ENCODE data around the gene TRPM3.

Gene TRPM3

DNA sequence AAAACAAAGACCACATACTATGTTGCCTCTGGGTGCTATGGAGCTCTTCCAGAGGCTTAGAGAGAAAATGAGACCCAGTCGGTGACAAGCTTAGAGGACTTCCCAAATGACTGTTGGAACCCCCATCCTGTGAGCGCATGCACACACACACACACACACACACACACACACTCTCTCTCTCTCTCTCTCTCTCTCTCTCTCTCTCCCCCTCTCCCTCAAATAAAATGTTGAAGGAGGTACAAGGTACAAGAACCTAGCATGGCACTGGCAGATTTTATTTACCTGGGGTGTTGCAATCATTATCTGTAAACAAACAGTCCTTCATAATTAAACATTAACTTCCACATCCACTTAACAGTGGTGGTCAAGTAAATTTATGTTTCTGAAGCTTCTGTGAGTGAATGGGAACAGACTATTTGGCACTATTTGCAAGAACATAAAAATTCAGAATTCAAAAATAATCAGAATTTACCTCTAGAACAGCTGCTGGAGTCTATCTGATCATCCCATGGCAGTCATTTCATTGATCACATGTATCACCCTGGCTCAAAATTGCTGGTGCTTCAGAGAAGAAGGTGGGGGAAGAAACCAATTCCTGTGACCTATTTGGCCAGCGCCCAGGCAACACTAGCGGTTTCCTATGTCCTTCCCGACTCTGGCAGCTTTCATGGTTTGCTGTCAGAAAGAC lies 24.9 kb downstream of the TRPM3 start:
- DNase-seq, result no peak

DNA sequence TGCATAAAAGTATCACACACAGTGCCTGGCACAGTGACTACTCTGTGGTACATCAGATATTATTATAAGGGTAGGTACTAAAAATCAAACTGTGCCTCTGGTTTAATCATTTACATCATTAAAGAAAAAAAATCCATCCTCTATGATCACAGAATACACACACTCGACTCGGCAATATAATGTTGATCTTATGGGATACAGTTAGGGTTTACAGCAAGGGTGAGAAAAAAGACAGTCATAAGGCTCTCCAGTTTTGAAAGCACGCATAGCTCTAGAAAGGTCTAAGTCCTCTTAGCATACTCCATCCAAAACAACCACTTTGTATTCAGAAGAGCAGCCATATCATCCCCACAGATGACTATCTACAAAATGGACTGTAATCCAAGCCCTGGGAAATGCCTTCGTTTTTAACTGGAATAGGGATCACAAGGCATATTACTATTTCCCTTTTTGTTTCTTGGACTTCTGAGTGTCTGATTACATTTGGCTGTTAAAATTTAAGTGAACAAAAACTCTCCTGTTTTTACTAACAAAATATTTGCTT lies 26.6 kb downstream of the TRPM3 start:
- DNase-seq, result no peak

DNA sequence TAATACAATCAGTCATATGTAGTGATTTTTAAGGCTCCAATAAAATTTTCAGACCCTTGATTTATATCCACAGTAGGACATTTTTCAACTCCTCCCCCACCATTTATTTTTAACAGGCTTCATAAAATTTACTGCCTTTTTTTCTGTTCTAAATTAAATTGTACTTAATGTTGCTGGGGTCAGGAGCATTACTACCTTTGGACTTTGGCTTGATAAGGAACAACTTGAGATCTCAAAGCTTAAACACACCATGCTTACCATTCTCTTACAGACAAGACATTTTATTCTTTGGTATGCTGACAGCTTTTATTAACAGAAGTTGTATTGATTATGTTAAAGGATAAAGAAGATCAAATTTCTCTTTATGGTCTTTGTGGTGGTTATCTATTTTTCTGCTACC lies 30.5 kb downstream of the TRPM3 start:
- no peak for DNase-seq

DNA sequence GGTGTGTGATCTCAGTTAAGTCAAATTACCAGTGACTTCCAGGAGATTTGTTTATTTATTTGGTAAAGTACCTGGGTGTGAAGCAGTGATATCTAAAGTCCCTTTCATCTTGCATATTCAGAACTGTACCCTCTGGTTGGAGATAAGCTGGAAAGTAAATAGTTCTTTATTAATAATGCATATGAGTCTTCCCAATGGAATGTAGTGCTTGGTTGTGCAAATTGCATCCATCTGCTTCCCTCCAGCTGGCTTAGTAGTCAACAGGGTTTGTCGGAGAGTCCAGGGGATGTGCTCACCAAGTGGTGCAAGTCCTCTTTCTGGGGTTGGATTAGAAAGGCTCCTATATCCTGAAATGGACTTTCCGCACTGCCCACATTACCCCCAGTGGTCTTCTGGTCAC lies 42.0 kb downstream of the TRPM3 start:
- no peak for DNase-seq

DNA sequence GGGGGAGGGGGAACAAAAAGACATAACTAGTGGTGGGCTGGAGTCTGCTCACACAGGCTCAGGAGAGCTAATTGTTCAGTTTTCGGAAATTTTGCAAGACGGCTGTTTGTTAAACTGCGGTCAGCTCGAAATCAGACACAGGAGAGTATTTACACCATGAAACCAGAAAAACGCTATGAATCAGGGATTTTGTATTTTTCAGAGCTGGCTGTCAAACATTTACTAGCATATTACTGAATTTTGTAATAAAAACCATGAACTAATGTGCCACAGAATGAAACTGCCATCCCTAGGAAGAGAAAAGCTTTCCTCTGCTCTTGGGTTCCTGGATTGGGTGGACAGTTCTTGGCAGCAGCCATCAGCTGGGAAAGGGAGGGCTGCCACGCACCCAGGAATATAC lies 45.3 kb downstream of the TRPM3 start:
- no peak for DNase-seq

DNA sequence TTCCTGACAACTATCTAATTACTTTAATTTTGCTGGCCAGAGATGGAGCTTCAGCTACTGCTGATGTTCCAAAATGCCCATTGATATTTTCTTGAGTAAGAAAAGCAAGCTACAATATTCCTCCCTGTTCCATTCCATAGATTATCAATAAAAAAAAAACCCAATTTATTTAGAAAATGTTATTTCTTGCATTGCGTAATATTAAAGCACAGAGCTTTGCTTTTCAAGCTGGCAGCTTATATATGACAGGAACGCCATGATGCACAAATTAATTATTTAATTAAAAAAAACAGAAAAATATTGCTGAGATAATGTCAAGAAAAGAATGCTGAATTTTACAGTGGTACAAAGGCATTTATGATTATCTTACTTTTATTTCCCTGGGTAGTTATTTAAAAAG lies 47.9 kb downstream of the TRPM3 start:
- no peak for DNase-seq

DNA sequence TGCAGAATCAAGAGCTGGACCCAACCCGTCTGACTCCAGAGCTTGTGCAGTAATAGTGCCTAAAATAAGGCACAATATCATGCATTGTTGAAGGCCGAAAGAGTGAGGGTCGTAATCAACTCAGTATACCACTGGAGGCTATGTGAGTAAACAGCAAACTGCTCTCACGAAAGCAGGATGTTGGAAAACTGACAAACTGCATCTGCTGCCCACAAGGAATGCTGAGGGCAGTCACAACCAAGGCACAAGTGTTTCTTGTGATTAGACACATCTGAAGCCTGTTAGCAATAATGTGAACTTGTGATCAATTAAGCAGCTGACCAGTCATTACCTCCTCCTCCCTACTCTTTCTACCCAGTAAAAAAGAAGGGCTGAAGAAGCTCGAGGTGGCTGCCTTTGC lies 48.8 kb downstream of the TRPM3 start:
- no peak for DNase-seq

DNA sequence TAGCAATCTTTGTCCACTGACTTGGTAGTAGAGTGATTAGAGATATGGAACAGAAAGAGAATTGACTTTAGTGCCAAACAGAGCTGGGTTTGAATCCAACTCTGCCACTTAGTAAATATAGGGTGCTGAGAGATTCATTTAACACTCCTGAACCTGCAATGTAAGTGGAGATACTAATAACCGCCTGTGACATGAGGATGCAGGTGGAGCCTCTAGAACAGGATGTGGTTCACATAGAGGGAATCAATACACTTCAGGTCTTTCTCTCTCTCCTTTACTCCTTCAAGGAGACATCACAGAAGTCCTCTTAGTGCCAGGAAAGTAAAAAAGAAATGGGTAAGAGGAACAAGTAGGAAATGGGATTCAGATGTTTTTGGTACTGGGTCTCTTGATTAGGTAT lies 49.8 kb downstream of the TRPM3 start:
- DNase-seq, result no peak

DNA sequence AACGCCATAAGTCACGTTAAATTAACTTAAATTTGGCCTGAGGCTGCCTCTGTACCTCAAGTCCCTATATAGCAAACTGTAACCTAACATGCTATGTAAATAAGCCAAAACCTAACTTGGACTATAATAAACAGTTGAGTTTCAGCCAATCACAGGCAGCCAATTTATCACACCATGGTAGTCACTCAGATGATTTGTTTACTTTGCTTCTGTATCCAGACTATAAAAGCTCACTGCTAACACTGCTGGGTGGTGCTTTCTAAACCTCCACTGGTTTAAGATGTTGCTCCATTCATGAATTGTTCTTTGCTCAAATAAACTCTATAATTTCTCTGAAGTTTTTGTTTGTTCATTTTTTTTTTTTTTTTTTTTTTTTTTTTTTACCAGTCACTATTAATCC lies 62.8 kb downstream of the TRPM3 start:
- DNase-seq, result no peak

DNA sequence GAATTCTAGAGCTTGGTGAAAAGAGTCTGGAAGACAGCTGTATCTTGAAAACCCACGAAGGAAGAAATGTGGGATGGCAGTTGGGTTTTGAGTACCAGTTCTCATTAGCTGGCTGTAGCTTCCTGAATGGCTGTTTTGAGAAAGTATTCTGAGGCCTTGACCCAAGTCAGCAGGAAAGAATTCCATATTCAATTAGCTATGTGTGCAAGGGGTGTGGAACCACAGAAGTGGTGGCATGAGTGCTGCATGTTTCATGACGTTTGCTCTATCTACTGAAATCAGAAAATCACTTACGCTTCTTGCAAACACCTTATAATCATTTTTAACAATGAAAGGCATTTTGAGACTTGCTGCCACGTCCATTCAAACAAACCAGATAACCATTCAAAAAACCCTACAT lies 69.1 kb downstream of the TRPM3 start:
- no peak for DNase-seq

DNA sequence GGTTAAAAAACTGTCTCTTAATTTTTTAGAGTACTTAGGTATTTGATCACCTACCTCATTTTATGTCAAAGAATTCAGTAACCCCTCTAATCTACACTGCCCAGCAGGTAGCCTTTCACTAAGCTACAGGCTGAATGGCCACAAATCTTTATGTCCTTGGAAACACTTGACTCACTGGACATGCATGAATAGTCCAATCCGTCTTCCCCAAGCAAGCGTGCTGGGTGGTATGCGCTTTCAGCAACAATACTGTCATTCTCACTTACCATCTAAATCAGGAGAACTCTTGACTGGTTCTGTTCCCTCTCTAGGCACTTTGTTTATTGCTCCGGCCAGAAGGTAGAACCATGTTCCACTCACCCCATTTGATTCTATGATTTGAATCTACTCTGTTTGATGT lies 73.1 kb downstream of the TRPM3 start:
- no peak for DNase-seq

DNA sequence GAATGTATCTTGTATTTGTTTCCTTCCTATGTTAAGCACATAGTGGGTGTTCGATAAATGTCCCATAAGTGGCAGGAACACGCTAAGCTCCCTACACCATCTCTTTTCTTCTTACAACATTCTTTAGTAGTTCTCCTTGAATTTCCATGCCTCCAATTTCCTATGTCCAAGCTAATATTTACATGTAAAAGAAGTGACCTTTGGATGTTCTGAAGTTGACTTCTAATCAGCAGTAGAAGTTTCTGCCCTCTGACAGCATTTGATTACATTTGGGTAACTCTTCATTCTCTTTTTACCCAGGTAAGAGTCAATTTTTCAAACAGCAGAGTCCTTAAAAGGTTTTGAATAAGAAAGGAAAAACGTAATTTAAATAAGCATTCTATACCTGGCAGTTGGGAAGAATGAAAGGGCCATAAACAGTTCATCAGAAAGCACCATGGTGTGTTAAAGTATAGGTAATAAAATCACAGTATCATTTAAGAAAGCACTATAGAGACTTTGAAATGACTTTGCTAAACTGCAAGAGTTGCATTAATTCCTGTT lies 78.9 kb downstream of the TRPM3 start:
- DNase-seq, result no peak

DNA sequence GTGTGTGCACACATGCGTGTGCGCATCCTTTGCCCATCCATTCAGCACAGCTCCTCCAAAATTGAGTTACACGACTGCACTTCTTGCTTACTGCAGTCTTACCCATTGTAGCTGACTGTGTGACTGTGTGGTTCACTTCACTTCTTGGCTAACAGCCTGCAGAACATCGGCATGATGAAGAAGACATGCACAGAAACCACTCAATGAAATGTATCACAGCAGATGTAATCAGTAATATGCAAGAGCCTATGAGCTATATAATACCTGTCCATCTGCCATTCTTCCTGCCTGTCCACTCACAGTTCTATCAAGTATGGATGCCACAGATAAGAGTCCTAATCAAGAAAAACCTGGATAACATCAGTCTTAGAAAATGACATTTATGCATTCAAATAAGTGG lies 83.9 kb downstream of the TRPM3 start:
- DNase-seq, result no peak

DNA sequence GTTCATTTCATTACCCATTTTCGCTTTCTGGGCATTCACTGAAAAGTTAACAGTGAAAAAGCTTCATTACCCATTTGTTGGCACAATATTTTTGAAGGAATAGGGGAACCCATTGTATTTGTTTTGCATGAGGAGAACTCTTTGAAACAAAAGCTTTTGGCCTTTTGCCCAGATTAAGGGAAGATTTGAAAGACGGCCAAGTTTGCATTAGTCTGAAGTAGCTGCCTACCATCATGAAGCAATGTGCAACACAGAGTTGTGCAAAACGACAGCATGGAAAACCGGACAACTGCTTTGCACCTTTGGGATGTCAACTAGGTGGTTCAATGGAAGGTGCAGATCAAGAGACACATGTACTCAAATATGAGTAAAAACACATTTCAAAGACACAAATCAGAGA lies 84.9 kb downstream of the TRPM3 start:
- DNase-seq, result no peak

DNA sequence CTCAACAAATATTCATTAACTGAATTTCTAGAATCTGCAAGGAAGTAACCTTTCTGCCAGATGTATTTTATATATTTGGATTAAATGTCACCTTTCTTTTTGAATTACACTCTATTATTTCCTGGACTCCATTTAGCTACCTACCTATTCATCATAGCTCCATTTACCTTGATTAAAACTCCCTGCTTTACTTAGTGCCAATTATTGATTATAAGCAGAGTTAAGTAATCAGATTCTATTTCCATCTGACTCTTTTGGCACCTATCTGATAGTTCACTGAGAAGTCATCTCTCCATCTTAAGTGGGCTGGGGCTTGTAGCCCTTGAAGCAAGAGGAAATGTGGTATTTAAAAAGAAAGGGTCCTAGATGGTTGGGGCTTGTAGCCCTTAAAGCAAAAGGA lies 88.6 kb downstream of the TRPM3 start:
- DNase-seq, result no peak

DNA sequence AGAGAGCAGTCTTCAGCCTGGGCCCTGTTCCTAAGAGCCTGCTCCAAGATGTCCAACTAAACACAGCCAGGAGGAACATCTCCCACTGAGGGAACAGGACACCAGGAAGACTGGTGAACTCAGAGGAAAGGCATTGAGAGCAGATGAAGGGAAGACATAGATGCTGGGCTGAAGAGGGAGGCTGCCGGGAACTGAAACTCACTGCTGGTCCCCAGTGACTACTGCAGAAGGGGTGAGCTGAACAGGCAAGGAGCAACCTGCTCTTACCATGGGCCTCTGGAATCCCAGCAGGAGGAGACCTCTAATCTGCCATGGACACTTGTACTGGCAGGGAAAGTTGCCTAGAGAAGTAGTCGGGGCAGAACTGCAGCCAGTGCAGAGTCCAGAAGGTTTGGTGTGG lies 95.7 kb downstream of the TRPM3 start:
- DNase-seq, result no peak

DNA sequence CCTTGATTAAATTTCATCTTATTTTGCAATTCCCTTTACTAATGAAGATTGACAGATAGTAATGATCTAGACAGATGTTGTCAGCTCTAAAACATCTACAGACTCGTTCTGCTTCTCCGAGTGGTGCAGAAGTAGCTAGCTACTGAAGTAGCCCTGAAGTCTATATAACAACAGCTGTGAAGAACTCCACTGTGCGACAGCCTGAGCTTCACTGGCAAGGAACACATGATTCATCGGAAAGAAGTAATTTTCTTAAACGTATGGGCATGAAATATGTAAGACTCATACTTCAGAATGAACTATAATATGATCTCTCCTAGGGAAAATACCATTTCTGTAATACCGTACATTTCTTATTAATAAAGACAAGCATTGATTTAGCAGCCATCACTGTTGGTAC lies 96.2 kb downstream of the TRPM3 start:
- DNase-seq, result no peak

DNA sequence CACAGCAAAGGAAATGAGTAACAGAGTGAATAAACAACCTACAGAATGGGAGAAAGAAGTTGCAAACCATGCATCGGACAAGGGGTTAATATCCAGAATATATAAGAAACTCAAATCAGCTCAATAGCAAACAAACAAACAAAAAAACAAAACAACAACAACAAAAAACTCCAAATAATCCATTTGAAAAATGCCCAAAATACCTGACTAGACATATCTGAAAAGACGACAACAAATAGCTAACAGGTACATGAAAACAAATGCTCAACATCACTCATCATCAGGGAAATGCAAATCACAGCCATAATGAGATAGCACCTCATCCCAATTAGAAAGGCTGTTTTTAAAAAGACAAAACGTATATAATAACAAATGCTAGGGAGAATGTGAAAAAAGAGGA lies 111.2 kb downstream of the TRPM3 start:
- no peak for DNase-seq

DNA sequence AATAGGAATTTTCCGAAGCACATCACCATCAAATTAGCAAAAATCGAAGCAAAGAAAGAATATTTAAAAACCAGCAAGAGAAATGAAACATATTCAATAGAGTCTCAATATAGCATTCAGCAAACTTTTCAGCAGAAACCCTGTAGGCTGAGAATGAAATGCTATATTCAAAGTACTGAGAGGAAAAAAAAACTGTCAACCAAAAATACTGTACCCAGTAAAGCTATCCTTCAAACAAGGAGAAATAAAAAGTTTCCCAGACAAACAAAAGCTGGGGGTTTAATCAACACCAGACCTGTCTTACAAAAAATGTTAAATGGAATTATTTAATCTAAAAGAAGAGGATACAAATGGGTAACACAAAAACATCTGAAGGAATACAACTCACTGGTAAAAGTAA lies 116.0 kb downstream of the TRPM3 start:
- DNase-seq, result no peak

DNA sequence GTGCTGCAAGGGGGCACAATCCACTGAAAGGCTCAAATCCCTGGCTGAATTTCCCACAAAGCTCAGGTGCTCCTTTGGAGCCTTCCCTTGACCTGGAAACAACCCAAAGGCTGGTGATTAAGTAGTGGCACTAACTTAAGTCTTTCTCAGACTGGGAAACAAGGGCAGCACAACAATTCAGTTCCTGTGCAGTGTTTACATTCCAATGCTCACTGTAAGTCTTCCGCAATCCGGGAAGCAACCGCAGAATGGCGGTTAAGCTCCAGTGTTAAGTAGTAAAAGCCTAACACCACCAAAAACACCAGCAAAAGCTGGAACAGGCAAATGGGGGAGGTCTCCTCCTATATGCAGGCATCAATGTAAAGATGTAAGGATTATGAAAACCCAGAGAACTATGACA lies 117.2 kb downstream of the TRPM3 start:
- no peak for DNase-seq

DNA sequence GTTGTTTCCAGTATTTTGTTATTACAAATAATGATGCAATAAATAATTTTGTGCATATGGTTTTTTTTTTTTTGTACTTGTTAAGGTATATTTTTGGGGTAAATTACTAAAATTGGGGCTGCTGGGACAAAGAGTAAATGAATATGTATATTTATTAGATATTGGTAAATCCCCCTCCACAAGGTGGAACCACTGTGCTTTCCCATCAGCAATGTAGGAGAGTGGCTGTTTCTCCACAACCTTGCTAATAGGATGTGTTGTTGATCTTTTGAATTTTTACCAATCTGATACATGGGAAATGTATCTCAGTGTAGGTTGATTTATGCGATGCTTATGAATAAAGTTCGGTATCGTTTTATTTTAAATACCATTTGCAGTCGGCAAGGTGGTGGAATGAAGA lies 118.1 kb downstream of the TRPM3 start:
- no peak for DNase-seq

DNA sequence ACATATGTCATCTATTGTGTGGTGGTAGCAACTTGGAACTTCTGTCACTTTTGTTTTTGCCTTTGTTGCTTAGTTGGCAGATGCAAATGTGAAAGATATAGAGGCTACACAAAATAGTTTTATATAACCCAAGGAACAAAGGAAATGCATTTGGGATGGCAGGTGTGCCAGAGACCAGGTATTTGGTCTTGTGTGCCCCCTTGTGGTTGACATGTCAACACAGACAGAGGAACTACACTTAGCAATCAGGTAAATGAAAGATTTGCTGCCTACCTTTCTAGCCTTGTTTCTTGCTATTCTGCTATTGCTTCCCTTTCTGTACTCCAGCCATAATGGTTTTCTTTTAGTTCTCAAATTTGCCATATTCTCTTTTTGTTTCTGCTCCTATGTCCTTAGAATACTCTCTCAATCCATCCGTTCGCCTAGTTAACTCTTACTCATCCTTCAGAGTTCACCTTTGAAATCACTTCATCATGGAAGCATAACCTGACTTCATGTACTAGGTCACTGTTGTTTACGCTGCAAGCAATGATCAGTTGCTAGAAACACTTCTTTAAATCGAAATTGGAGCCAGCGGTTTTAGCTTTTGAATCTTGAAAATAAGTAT lies 119.5 kb downstream of the TRPM3 start:
- DNase-seq, result no peak

DNA sequence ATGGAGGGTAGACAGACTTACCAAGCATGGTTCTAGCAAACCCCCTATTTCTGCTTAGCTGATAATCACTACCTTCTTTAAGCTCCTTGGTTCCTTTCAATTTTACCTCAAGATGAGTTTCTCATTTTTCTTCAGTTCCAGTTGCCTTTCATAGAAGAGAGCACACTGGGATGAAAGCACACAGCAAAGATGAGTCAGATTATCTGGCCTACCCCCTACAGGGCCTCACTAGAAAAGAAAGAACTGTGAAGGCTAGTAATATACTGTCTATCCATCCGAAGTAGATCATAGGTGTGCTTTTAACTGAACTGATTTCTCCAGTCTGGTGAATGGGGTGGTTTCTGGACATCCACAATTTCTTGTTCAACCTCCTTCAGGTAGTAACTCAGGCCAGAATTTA lies 122.5 kb downstream of the TRPM3 start:
- DNase-seq, result no peak

DNA sequence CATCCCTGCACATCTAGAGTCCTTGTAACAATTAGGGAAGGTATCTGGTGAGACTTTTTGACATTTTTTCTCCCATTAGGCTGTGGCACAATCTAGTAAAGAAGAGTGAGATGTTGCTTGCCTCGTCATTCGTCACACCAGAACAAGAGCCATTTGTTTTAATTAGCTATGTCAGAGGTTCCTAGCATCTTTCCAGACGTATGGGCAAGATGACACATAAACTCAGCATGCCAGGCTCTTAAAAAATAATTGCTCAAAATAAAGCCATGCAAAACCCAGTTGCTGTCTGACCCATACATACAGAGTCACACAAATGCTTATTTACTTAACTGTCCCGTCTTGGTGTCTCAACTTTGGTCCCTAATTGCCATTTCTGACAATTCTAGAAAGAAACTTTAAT lies 125.9 kb downstream of the TRPM3 start:
- DNase-seq, result no peak

DNA sequence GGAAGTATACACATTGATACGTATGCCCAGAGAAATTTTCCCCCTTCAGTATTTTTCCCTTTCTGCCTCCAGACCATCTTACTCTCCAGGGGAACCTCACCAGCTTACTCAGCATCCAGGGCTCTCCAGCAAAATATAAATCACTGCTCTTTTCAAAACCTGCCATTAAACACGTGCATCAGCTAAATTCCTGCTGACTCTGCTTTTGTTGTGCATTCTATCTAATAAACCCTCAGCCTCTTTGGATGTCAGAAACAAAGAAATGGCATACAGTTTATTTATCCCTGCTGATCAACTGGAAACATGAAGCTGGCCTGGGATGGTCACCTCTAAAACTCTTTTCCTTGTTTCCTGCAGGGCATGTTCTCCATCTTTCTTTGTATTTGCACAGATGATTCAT lies 126.8 kb downstream of the TRPM3 start:
- DNase-seq, result no peak
